NCI-H1105 (cell line): ENCODE measurements around the gene RIN3.
A peak's percentile ranks its signal among the peaks of the same experiment; 100 is the strongest.
"Not testable (repeated sequence)": the region's sequence is repeated elsewhere in the genome, so short reads cannot be mapped to it uniquely, and the experiment has no call there.

ENCODE experiments used
- DNase-seq: peaks from one replicate; lab custom pipeline; 2025; lab: John Stamatoyannopoulos, UW

The RIN3 gene

DNA sequence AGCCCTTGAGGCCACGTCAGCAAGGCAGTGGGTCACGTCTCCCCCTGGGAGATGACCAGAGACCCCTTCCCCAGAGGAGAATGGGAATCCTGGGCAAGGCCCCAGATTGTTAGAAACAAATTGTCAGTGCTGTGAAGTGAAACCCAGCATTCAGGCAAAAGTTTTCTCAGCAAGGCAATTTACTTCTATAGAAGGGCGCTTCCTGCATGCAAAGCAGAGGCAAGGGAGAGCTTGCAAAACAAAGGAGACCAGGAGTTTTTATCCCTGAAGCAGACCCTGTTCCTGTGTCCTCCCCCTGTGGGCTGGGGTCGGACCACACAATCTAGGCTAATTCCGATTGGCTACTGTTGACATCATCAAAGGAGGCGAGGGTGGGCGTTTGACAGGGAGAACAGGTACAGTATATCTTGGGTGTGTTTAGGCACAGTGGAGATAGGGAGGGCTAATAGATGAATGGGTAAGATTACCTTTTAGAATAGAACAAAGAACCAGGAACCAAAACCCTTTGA, 114.2 kb downstream of the RIN3 start:
- no peak for DNase-seq

DNA sequence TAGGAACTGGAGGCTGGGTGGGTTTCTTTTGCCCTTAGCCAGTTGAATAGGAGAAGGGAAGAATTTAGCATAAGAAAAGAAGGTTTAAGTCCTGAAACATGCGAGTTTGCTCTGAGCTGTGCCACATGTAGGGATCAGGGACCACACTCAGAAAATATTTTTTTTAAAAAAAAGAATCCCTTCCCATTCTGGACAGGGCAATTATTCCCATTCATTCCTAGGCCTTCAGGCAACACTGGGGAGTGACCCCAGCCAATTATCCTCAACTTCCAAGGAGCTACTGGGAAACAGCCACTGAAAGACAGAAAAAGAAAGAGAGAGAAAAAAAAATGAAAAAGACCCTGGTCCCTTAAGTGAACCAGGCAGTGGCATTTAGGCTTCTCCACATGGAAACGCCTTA, 115.1 kb downstream of the RIN3 start:
- DNase-seq = no peak

DNA sequence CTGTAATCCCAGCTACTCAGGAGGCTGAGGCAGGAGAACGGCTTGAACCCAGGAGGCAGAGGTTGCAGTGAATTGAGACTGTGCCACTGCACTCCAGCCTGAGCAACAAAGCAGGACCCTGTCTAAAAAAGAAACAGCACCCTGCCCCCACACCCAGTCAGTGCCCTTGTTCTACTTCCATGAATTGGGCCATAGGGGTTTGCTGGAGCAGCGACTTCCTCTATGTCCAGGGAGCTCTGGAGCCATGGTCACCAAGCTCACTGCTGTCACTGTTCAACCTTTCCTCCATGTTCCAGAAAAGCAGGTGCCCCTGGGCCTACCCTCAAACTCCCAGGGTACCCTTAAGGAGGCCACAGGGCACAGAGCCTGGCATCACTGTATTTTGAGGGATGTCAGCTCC, 116.8 kb downstream of the RIN3 start:
- no peak for DNase-seq

DNA sequence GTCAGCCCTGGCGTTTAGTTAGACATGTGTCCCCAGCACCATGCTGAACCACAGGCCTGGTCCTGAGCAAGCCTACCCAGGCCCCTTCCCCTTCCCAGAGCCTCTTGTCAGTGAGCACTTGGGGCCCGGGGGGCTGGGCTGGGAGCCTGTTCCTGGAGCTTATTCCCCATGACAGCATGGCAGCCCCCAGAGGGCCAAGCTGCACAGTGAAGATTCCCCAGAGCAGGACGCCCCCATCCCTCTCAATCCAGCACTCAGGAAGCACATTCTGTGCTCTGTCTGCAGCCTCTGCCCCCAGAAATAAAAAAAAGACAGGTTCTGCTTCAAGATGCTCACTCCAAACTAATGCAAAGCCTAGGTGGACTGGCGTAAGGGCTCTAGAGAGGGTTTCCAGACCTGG, 117.5 kb downstream of the RIN3 start:
- DNase-seq = no peak

DNA sequence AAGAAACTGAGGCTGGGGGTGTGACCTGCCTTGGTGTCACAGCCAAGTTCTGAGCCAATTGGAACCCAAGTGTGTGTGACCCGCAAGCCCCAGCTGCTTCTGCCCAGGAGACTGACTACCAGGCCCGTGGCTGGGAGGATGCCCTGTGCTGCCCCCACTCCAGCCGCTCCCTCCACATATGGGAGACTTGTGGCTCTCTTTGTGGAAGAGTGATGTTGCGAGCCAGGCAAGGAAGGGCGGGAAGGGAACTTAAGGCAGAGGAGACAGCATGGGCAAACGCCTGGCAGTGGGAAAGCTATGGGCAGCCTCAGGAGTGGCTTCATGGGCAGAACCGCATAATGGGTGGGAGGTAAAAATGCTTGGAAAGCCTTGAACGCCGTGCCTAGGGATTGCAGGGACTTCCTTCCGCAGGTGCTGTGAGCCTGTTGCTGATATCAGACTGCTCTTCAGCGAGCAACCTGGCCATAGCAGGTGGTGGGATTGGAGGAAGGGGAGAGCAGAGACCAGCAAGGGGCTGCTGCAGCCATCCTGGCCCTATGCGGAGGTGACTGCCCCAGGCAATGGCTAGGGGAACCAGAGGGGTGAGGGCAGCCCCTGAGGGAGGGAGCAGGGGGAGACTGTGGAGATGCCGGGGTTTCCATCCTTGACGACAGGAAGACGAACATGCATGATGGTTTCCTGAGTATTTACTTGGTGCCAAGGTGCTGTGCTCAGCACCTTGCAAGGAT, 119.1 kb downstream of the RIN3 start:
- DNase-seq = no peak

DNA sequence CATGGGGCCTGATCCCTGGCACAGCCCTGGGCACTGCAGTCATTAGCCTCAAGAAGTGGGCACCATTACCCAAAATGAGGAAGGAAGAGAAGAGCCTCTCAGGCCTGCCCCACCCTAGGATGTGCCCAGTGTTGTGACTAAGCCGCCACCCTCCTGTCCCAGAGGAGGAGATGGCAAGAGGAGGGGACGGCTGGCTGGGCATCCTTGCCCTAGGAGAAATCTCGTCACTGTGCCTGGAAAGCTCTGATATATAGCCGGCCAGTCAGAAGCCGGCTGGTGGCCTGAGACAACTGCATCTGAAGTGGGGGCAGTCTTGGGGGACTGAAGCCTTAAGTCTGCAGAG, 119.7 kb downstream of the RIN3 start:
- DNase-seq = no peak

DNA sequence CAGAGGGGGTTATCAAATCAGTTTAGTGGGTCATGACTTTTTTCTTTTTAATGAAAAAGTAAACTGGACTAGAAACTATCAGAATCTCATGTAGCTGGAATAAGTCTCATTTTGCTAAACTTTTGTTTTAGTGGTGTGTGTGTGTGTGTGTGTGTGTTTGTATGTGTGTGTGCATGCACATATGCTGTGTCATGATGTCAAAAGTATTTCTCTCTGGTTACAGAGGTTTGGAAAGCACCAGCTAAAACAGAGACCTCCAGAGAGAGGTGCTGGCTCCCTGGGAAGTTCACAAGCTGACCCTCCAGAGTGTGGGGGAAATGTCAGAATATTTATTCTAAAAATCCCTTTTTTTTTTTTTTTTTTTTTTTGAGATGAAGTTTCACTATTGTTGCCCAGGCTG, 120.1 kb downstream of the RIN3 start:
- DNase-seq = no peak

DNA sequence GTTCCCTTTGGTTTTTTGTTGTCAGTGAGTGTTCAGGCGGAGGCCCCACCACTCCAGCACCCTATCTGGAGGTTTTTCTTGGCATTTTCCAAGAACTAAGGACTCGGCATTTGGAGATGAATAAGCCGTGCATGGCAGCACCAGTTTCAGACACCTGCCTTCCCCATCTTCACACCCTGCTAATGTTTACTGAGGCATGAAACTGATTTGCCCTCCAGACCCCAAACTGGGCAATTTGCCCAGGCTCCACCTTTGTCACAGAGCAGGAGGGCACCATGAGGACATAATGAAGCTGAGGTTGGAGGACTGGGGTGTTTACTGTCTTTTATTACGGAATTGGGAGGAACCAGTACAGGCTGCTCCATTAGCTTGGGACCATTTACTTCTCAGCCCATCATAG, 121.5 kb downstream of the RIN3 start:
- peak; percentile 92 for DNase-seq

DNA sequence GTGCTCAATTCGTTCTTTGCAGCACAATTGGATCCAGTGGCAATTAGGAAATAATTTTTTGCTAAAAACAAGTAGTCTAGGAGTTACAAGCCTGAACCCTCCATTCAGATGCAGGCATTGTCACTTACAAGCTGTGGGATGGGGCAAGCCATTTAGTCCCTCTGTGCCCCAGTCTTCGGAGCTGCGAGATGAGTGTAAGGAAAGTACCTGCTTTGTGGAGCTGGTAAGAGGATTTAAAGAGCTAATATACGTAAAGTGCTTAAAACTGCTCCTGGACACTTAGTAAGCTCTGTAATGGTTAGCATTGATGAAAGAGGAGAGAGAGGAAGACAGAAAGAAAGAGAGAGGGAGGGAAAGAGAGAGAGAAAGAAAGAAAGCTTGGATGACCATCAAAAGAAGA, 122.3 kb downstream of the RIN3 start:
- DNase-seq = no peak

DNA sequence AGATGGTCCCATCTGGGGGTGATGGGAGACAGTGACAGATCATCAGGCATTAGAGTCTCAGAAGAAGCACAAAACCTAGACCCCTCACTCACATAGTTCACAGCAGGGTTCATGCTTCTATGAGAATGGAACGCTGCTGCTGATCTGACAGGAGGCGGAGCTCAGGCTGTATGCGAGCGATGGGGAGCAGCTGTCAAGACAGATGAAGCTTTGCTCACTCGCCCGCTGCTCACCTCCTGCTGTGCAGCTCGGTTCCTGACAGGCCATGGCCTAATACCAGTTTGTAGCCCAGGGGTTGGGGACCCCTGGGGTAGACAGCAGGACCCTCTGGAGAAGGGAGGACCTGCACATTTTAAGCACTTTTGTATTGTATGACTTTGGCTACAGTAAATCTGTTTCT, 123.6 kb downstream of the RIN3 start:
- DNase-seq = no peak

DNA sequence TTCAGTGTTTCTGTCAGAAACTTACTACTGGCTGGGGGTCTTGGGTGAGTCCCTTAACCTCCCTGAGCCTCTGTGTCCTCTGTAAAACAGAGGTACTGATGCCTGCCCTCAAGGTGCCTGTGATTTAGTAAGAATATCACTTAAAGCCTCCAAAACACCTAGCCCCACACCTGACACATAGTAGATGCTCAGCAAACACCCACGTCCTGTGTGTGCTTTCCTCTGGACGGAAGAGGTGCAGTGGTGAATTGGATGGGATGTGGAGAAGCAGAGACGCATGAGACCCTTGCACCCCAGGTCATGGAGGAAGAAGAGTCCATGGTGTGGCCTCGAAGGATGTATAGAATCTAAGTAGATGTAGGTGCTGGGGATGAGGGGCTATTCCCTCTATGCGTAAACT, 124.3 kb downstream of the RIN3 start:
- DNase-seq = no peak

DNA sequence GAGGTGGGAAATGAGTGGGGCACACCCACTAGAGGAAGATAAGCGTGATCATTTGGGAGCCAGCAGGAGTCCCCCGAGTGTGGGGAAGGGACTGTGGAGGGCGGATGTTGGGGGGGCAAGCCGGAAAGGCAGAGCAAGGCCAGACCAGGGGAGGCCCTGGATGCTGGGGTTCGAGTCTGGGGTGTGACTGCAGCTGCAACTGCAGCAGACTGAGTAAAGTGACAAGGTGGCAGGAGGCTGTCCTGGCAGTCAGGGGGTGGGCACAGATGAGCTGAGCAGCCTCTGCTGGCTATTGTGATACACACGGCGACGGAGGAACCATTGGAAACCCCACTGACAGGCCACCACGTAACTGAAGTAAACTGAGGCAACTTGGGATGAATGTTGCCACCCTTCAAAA, 124.7 kb downstream of the RIN3 start:
- DNase-seq = no peak

DNA sequence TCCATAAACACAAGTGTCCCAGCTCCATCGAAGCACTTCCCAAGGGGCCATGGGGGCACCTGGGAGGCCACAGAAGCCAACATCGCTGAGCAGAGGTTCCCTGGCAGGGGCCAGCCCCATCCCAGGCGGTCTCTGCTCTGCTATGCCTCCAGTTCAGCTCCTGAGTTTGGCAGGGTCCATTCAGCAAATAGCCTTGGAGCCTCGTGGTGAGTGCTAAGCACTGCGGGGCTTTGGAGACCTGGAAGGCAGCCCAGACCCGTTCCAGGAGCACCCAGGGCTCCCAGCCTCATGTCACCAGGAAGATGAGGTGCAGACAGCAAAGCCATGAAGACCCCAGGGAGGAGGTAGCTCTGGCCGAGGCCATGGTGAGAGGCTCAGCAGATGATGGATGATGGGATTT, 125.3 kb downstream of the RIN3 start:
- no peak for DNase-seq

DNA sequence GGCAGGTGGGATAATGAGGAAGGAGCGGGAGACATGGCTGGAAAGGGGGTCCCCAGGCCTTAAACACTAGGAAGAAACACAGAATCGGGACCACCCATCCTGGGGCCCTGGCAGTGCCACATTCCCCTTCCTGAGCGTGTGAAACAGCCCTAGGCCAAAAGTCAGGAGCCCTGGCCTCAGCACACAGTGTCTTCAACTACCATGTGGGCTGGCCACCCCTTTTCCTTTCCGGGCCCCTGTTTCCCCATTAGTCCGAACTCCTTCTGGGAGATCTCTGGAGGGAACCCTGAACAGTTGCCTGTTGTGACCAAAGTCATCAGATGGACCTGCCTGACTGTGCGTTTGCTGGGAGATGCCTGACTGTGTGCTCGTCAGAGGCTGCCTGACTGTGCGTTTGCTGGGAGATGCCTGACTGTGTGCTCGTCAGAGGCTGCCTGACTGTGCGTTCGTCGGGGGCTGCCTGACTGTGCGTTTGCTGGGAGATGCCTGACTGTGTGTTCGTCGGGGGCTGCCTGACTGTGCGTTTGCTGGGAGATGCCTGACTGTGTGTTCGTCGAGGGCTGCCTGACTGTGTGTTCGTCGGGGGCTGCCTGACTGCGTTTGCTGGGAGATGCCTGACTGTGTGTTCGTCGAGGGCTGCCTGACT, 126.0 kb downstream of the RIN3 start:
- DNase-seq = not testable (repeated sequence)

DNA sequence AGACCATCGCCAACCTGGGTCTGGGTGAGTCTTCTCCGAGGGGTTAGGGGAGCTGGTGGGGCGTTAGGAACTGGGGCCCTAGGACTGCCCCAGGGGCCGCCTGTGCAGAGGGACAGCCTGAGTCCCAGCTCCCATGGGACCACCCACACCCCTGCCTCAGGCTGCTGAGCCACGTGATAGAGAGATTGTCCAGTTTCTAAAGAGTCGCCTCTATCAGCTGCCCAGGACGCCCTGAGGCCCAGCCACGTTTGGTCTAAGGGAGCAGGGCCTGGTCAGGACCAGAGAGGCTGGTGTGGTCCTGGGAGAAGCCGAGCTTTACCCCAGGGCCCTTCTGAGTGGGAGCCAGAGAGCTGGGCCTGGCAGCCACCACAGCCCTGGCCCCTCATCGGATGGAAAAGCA, 127.7 kb downstream of the RIN3 start:
- DNase-seq = no peak

DNA sequence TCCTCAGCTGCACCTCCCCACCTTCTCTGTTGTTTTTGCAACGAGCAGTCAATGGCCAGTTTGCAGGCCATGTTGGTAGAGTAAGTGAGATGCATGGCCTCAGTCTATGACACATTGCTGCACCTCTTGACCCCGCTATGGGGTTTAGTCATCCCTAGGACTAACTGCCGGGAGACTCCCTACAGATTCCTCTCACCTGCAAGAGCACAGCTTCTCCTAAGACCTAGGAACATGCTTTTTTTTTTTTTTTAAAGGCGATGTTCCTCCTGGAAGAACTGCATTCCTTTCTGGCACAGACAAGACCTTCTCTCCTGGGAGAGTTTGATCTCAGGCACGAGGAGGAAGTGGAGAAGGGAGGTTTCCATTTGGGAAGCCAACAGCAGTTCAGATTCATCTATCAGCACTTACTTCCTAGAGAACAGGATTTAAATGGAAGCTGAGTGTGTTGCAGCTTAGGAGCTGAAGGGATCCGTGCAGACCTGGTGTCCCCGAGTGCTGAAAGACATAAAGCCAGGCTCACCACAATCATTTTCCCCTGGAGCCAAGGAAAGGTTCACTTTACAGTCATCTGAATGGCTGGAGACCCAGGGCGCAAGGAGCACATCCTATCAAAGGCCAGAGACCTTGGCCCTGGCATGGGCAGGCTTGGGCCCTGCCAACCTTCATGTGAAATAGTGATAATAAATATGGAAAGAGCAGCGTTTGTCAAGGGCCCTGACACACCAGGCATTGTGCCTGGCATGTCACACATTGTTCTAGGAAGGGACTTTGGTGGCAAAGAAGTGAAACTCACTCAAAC, 130.8 kb downstream of the RIN3 start:
- no peak for DNase-seq

DNA sequence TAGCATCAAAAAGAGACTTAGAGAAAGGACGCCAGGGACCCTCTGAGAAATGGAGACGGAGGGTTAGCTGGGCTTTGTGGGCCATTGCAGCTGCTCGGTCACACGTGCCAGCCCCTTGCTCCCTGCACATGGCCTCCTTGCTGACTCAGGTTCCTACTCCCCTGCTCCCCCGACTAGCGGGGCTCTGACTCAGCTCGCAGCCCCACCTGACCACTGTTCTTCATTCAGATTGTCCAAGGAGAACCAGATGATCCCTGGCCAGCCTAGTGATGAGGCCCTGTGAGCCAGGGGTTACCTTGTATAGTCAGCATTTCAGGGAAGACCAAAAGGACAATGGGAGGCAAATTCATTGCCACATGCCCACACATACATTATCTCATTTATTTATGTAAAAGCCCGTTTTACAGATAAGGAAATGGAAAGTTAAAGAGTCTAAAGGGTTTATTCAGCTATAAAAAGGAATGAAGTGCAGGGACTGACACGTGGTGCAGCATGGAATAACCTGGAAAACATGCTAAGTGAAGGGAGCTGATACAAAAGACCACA, 131.5 kb downstream of the RIN3 start:
- DNase-seq = no peak

DNA sequence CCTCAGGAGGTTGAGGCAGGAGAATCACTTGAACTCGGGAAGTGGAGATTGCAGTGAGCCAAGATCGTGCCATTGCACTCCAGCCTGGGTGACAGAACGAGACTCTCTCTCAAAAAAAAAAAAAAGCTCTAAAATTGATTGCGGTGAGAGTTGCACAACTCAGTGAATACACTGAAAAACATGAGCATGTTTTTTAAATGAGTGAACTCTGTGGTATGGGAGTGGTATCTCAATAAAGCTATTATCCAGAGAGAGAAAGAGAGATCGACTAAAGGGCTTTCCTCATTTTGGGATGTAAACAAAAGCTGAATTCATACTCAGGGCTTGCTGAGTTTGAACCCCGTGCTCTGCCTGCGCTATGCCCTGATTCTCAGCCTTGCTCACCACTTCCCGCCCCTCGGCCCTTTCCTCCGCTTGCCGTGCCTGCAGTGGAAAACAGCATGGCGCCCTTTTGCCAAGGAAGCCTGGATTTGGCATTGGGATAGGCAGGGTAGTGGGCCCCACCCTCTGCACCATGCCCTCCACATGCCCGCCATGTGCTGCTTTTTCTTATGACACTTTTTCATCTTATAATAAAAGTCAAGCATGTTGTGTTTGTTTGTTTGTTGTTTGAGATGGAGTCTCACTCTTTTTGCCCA, 132.4 kb downstream of the RIN3 start:
- DNase-seq = no peak

DNA sequence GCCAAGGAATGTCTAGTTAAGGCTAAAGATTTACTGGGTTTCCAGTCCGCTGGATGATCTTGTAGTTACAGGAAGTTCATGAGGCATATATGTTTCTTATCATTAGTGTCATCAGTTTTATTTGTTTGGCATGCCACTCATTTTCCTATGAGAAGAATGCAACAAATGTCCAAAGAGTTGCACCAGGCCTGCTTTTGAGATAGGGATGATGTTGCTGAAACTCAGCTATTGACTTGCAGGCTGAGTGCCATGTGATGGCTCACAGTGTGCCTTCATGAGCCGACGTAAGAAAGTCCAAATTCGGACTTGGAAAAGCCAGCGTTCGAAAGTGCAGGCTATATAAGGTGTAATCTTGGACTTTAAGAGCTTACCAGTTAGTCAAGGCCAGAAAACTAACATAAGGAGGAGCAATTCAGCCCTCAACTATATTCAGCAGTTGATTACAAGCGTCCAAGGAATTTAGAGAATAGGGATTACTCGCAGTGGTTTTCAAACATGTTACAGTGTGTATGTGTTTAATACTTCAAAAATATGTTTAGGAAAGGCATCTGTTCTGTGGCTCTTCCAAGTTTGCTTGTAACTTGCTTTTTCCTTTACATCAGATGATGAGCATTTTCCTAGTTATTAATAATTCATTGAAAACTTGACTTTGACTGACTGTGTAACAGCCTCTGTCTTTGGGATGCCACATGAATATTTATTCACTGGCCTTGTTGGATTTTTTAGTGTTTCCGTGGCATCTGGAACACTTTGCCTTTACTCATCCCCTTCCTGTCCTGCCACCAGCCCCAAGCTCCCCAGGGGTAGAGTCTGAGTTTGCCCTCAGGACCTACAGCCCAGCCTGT, 133.6 kb downstream of the RIN3 start:
- no peak for DNase-seq

DNA sequence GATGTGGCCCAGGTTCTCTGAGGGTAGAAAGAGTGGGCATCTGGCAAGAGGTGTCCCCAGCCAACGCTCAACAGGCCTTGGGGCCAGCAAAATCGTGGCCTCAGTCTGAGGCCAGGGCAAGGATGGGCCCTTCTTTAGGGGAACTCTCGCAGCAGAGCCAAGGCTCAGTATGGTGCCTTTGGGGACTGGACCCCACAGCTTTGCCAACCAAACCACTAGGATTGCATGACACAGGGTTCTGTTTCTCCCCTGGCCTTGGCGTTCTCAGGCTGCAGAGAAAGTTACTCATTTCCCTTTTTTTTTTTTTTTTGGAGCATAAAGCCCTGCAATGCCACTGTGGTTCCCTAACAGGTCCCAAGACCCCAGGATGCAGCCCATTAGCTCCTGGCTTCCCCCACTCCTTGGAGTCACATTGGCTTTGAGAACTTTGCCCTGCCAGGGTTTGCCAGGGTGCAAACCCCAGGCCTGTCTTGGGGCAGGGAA, 134.3 kb downstream of the RIN3 start:
- DNase-seq = no peak

DNA sequence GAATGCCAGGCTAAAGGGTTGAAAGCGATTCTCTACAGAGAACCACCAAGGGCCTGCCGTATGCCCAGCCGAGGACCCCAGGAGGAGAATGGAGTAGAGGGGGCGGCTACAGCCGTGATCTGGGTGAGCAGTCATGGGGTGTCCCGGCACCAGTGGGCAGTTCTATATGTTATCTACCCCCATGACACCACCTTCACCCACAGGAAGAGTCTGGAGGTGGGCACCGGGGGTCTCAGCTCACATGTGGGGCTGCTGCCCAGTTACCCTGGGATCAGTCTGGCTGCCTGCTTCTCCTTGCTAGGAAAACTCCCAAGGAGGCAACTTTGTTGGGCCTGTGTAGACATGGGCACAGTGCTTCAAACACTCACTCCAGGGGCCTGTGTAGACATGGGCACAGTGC, 135.5 kb downstream of the RIN3 start:
- no peak for DNase-seq
